Measurements from ENCODE around the gene LAMTOR1.
"Not testable (repeated sequence)": the region's sequence is repeated elsewhere in the genome, so short reads cannot be mapped to it uniquely, and the experiment has no call there.

The LAMTOR1 gene

GRCh38 chr11:72102946-72103753 is at the start of gene LAMTOR1:
Gene LAMTOR1, minus strand, starts transcription at chr11:72103297. Its CDS starts 73 bp downstream, at chr11:72103224.
- peak; percentile 98 for DNase-seq

GRCh38 chr11:72150882-72151281 is 47.8 kb upstream of the LAMTOR1 start:
- no peak for DNase-seq

GRCh38 chr11:72146625-72147024 is 43.5 kb upstream of the LAMTOR1 start:
- no peak for DNase-seq

DNA sequence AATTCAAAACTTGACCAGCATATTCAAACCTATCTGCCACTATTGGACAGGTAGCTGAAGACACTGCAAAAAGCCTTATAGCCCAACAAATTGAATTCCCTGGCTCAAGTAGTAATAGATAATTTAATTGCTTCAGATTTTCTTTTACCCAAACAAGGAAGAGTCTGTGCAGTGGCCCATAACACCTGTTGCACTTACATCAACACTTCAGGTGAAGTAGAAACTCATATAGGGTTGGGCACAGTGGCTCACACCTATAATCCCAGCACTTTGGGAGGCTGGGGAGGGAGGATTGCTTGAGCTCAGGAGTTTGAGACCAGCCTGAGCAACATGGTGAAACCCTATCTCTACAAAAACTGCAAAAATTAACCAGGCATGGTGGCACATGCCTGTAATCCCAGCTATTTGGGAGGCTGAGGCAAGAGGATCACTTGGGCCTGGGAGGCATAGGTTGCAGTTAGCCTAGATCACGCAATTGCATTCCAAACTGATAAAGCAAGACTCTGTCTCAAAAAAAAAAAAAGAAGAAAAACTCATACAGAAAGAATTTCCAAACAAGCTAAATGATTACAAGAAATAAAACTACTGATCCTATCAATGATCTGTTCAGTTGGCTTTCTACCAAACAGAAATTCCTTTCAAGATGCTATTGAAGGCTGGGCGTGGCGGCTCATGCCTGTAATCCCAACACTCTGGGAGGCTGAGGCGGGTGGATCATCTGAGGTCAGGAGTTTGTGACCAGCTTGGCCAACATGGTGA is 41.9 kb upstream of the LAMTOR1 start:
- DNase-seq = no peak

DNA sequence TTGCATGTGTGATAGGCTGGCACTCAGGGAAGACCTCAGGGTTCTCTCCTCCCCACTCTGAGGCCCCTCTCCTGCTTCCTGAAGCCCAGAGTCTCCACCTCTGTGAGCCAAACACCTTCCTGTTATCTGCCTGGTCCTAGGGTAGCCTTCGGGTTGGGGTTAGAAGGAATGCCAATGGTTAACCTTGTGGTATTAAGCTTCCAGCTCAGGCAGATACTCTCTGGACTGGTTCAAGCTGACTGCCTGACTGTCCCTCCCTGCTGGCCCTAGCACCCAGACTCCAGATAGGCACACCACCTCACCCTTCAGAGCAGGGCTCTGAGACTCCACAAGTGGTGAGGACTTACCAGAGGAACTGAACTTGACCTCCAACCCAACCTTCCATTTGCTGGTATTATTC is 39.4 kb upstream of the LAMTOR1 start:
- not testable (repeated sequence) for DNase-seq

DNA sequence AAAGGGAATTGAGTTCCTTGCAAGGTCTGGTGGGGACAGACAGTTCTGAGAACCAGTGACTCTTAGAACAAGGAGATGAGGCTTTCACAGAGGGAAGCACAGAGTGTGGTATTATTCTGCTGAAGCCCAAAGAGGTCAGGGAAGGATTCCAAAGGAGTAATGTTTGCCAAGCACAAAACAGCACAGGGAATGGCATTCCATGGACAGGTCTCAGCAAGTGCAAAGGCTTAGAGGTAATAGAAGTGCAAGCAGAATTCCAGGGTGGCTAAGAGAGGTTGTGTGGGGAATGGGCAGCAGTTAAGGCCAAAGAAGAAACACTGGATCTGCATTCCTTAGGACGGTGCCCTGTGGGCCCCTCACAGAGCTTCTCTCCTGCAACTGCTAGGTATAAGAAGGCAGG is 39.0 kb upstream of the LAMTOR1 start:
- not testable (repeated sequence) for DNase-seq

DNA sequence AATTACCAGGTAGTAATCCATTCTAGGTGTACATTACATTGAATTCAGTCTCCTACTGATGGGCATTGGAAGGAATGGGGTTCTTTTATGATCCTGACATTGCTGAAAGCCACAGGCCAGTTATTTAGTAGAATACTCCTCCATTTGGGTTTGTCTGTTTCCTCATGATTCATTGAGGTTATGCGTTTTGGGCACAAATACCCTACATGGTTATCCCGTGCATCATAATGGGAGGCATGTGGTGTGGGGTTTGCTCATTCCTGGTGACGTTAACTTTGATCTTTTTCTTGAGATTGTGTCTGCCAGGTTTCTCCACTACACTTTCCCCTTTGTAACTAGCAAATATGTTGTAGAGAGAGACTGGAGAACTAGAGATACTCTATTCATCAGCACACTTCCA is 38.0 kb upstream of the LAMTOR1 start:
- no peak for DNase-seq

GRCh38 chr11:72140661-72141060 is 37.6 kb upstream of the LAMTOR1 start:
- DNase-seq = no peak

DNA sequence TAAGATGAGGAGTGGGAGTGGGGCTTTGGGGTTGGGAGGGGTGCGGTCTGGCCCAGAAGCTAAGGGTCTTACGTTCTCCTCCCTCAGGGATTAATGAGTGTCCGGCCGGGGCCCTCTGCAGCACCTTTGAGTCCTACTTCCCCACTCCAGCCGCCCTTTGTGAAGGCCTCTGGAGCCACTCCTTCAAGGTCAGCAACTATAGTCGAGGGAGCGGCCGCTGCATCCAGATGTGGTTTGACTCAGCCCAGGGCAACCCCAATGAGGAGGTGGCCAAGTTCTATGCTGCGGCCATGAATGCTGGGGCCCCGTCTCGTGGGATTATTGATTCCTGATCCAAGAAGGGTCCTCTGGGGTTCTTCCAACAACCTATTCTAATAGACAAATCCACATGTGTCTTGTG is 36.4 kb upstream of the LAMTOR1 start:
- no peak for DNase-seq

GRCh38 chr11:72138821-72139390 is 35.8 kb upstream of the LAMTOR1 start:
- no peak for DNase-seq

- DNase-seq = no peak
These were observed 33.7 kb upstream of the LAMTOR1 start for GRCh38 chr11:72136684-72137262.

GRCh38 chr11:72135891-72136683 is 33.0 kb upstream of the LAMTOR1 start:
- no peak for DNase-seq

DNA sequence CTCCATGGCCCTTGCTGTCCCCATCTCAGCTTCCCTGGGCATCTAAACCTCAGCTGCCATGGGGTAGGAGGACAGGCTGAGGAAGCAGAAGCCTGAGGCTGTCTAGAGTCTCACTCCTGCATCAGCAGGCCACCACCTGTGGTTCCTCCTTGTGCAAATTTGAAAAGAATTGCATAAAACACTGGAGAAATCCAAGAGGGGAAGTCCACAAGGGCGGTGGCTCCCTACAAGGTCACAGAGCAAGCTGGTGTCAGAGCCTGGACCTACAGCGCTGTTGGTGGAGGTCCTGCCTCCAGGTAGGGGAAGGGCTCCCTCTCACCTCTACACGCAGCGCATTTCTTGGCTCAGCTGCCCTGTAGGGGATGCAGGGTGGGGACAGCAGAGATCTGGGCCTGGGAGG is 32.4 kb upstream of the LAMTOR1 start, which contains the start of gene FOLR3:
Gene FOLR3, plus strand, starts transcription at position 253 of the 400 bp plus-strand sequence. CDS start 228 bp downstream, outside the sequence.
- not testable (repeated sequence) for DNase-seq

GRCh38 chr11:72132646-72133045 is 29.5 kb upstream of the LAMTOR1 start:
- DNase-seq = no peak

DNA sequence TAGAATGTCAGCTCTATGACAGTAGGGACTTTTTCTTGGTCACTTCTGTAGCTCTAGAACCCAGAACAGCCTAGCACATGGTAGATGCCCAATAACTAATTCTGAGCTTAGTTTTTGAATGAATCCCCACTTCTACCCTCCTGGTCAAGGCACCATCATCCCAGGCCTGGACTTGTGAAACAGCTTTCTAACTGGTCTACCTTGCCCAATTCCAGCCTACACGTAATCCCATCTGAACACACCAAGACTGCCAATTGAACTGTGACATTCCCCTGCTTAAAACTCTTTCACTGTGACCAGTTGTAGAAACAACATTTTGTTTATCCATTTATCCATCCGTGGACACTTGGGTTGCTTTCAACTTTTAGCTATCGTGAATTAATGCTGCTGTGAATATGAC is 26.3 kb upstream of the LAMTOR1 start:
- DNase-seq = no peak

DNA sequence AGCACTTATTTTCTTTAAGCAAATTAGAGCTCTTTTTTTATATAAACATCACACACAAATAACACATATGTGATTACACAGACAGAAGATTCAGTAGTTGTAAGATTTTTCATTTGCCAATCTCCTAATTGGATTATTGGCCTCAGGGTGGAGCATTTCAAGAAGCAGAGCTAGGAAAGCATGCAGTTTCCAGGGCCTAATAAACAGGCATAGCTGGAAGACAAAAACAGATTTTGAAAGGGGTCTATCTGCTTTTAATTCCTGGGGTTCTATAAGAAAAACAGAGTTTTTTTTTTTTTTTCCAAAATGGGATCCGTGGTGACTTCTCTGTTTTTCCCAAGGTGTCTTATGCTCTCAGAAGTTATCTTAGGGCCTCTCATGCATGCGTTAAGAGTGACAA is 24.8 kb upstream of the LAMTOR1 start:
- peak; percentile 4 for DNase-seq

- DNase-seq = no peak
These were observed 22.9 kb upstream of the LAMTOR1 start for GRCh38 chr11:72125956-72126355.

- DNase-seq = no peak
These were observed 20.9 kb upstream of the LAMTOR1 start for GRCh38 chr11:72124046-72124445.

DNA sequence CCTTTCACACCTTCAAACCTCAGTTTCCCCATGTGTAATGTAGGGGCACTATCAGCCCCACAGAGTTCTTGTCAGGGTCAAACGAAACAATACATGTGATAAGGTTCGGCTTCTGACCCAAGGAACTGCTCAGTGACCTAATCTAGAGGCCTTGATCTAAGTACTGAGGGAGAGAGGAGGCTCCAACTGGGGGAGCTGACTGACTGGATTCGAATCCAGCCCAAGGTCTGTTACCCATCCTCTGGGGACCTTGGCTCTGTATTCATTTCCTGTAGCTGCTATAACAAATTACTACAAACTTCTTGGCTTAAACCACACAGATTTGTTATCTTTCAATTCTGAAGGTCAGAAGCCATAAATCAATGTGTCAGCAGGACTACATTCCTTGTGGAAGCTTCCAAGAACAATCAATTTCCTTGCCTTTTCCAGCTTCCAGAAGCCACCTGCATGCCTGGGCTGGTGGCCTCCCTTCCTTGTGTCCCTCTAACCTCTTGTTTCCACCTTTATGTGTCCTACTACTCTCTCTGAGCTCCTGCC is 20.1 kb upstream of the LAMTOR1 start:
- DNase-seq = no peak

GRCh38 chr11:72122607-72123006 is 19.5 kb upstream of the LAMTOR1 start:
- DNase-seq = no peak

GRCh38 chr11:72120930-72121329 is 17.8 kb upstream of the LAMTOR1 start:
- DNase-seq = no peak

GRCh38 chr11:72119198-72119597 is 16.1 kb upstream of the LAMTOR1 start:
- peak; percentile 26 for DNase-seq
